ENCODE data around the gene CERS4. TPM values are rescaled to one million over a fixed set of nuclear protein-coding genes. Genes with fewer than 3 reads are reported as not detected.
"Not testable (repeated sequence)": the region's sequence is repeated elsewhere in the genome, so short reads cannot be mapped to it uniquely, and the experiment has no call there.

The CERS4 gene
- total and polyA plus RNA-seq, 2 experiments from 2014 or later: not detected

DNA sequence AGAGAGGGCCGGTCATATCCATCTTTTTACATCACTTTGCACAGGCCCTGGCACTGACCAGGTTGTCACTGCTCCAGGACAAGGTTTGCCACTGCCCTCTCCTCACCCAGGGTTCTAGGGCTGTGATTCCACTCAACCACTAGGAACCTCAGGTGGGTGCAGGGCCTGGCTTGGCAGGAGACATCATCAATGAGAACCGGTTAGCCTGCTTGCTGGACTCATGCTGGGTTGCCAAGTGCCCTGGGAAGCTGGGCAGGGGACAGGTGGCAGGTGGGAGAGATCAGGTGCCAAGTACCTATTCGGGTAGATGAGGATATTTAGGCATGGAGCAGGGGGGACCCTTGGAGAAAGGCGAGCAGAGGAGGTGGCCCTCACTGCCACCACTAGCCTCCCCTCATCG is 4.2 kb upstream of the CERS4 start:
- TF ChIP-seq EZH2phosphoT487 (IDR thresholded peaks at IDR 0.05; ENCODE audit: insufficient read depth, low read depth) (no peak), EZH2 (IDR thresholded peaks at IDR 0.05; ENCODE audit: insufficient read depth, poor library complexity, severe bottlenecking) (no peak)
- in situ Hi-C loops (cut with MboI): no loop called here
- no peak overlapping the region for H3K4me3 ChIP-seq
- no peak overlapping the region for H3K27ac ChIP-seq
- H3F3A ChIP-seq (ENCODE audit: insufficient read depth): no peaks in the 10 kb centered on the region
- H3K36me3 ChIP-seq (ENCODE audit: low read depth): no peaks in the 10 kb centered on the region
- DNase-seq: no peak
- H3K9ac ChIP-seq: no peak overlapping the region
- H3K4me2 ChIP-seq (ENCODE audit: unreplicated experiment): no peak overlapping the region
- H3K79me2 ChIP-seq (ENCODE audit: insufficient read depth): no peaks in the 10 kb centered on the region
- no peaks in the 10 kb centered on the region for H3K9me3 ChIP-seq (ENCODE audit: low read depth)
- peaks cover 23% of the 10 kb centered on the region; the same call in 1 of the 2 replicates for H3K27me3 ChIP-seq (replicated peaks; ENCODE audit: insufficient read depth)
- H3K9me2 ChIP-seq (ENCODE audit: insufficient read depth): no peaks in the 10 kb centered on the region
- no peak overlapping the region for H2AFZ ChIP-seq
- WGBS, 2 experiments (ENCODE audit: low coverage in 1 of 2, low lambda C conversion rate in 2 of 2, missing lambda C conversion rate in 2 of 2): 61 to 62% methylated on average over 5 of the region's 5 CpGs
- no peaks in the 10 kb centered on the region for H3K4me1 ChIP-seq (ENCODE audit: insufficient read depth)
- no peaks in the 10 kb centered on the region for H4K20me1 ChIP-seq (ENCODE audit: insufficient read depth)

DNA sequence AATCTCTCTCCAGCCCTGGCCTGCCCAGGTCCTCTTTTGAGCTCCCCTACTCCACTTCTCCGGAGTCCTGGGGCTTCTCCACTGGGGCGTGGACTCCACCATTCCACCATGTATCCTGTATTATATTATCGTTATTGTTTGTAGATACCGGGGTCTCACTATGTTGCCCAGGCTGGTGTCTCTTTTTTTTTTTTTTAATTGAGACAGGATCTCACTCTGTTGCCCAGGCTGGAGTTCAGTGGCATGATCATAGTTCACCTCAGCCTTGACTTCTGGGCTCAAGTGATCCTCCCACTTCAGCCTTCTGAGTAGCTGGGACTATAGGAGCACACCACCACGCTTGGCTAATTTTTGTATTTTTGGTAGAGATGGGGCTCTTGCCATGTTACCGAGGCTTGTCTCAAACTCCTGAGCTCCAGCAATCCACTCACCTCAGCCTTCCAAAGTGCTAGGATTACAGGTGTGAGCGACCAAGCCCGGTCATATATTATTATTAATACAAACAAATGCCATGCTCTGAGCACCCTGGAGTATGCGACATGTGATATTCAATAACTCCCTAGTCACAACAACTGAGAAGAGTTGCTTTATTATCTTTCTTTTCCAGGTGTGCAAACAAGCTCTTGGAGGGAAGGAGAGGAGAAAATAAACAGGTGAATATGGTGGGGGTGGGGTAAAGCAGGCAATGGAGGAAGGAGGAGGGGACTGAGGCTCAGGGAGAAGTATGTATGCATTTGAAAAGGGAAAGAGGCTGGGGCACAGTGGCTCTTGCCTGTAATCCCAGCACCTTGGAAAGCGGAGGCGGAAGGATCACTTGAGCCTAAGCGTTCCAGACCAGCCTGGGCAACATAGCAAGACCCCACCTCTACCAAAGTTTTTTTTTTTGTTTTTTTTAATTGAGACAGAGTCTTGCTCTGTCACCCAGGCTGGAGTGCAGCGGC is 2.8 kb upstream of the CERS4 start:
- Histone ChIP-seq H4K20me1 (ENCODE audit: insufficient read depth) (no peaks in the 10 kb centered on the region), H3K27me3 (replicated peaks; ENCODE audit: insufficient read depth) (peaks cover 27% of the 10 kb centered on the region; the same call in 1 of the 2 replicates), H3K4me1 (ENCODE audit: insufficient read depth) (no peaks in the 10 kb centered on the region), H3K79me2 (ENCODE audit: insufficient read depth) (no peaks in the 10 kb centered on the region), H3K27ac (no peak overlapping the region), H3K9me3 (ENCODE audit: low read depth) (no peaks in the 10 kb centered on the region), H3K36me3 (ENCODE audit: low read depth) (no peaks in the 10 kb centered on the region), H3K4me3 (no peak overlapping the region), H2AFZ (no peak overlapping the region), H3K9ac (no peak overlapping the region), H3F3A (ENCODE audit: insufficient read depth) (no peaks in the 10 kb centered on the region), H3K9me2 (ENCODE audit: insufficient read depth) (no peaks in the 10 kb centered on the region), H3K4me2 (ENCODE audit: unreplicated experiment) (no peak overlapping the region)
- WGBS, 2 experiments (ENCODE audit: low coverage in 1 of 2, low lambda C conversion rate in 2 of 2, missing lambda C conversion rate in 2 of 2): 74 to 76% methylated on average over 13 of the region's 13 CpGs
- TF ChIP-seq EZH2 (IDR thresholded peaks at IDR 0.05; ENCODE audit: insufficient read depth, poor library complexity, severe bottlenecking) (no peak), EZH2phosphoT487 (IDR thresholded peaks at IDR 0.05; ENCODE audit: insufficient read depth, low read depth) (no peak)
- DNase-seq: no peak
- in situ Hi-C loops (cut with MboI): no loop called here

DNA sequence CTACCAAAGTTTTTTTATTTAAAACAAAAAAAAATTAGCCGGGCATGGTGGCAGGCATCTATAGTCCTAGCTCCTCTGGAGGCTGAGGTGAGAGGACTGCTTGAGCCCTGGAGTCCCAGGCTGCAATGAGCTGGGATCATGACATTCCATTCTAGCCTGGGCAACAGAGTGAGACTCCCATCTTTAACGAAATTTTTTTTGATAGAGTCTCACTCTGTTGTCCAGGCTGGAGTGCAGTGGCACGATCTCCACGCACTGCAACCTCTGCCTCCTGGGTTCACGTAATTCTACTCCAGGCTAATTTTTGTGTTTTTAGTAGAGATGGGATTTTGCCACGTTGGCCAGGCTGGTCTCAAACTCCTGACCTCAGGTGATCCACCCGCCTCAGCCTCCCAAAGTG is 1.8 kb upstream of the CERS4 start:
- H3K9ac ChIP-seq; H3F3A ChIP-seq (ENCODE audit: insufficient read depth); H4K20me1 ChIP-seq (ENCODE audit: insufficient read depth); DNase-seq; H3K4me3 ChIP-seq; H3K79me2 ChIP-seq (ENCODE audit: insufficient read depth); in situ Hi-C loops (cut with MboI); H3K36me3 ChIP-seq (ENCODE audit: low read depth); H2AFZ ChIP-seq; H3K27ac ChIP-seq; H3K9me2 ChIP-seq (ENCODE audit: insufficient read depth); H3K9me3 ChIP-seq (ENCODE audit: low read depth); H3K4me2 ChIP-seq (ENCODE audit: unreplicated experiment); H3K4me1 ChIP-seq (ENCODE audit: insufficient read depth): not testable (repeated sequence)
- whole genome bisulfite sequencing, 2 experiments (ENCODE audit: low coverage in 1 of 2, low lambda C conversion rate in 2 of 2, missing lambda C conversion rate in 2 of 2): 83 to 84% methylated on average over 7 of the region's 7 CpGs
- H3K27me3 ChIP-seq (replicated peaks; ENCODE audit: insufficient read depth): peaks cover 27% of the 10 kb centered on the region; the same call in 1 of the 2 replicates

DNA sequence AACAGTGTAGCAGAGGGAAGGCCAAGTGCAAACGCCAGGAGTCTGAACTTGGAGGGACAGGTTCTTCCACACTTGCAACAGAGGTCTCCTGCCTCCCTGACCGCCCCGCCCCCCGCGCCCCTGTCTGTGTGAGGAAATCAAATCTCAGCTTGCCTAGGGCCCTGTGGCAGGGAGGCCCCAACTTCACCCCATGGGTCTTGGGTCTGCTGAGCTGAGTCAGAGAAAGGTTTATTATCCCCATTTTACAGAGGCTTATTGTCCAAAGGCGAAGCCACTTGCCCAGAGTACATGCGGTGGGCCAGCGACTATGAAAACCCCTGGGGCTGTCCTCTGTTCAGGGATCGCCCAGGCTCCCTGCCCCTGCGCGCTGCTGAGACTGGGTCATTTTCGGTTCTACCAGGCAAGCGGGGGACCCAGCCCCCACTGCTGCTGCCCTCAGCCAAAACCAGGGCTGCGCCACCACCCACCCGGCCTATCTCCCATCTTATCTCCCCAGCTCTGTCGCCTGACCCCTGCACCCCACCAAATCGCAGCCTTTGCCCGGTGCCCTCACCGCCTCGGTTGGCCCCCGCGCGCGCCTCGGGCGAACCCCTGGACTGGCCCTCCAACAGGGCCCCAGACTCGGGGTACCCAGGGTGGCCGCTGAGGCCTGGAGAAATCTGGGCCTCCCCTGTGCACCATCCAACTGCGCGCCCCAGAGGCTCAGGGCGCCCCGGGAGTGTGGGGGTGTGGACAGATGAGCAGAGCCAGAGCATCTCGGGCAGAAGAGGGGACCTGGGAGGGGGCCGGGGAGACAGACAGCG is 850 bp upstream of the CERS4 start:
- no peak overlapping the region for H3K27ac ChIP-seq
- DNase-seq: no peak
- H3K4me1 ChIP-seq (ENCODE audit: insufficient read depth): no peaks in the 10 kb centered on the region
- H3K9me3 ChIP-seq (ENCODE audit: low read depth): no peaks in the 10 kb centered on the region
- no peaks in the 10 kb centered on the region for H3K9me2 ChIP-seq (ENCODE audit: insufficient read depth)
- H2AFZ ChIP-seq: no peak overlapping the region
- H3K79me2 ChIP-seq (ENCODE audit: insufficient read depth): no peaks in the 10 kb centered on the region
- H4K20me1 ChIP-seq (ENCODE audit: insufficient read depth): no peaks in the 10 kb centered on the region
- in situ Hi-C loops (cut with MboI): no loop called here
- no peak for TF ChIP-seq EZH2 (IDR thresholded peaks at IDR 0.05; ENCODE audit: insufficient read depth, poor library complexity, severe bottlenecking)
- TF ChIP-seq EZH2phosphoT487 (IDR thresholded peaks at IDR 0.05; ENCODE audit: insufficient read depth, low read depth): no peak
- 31 to 38% methylated on average over 25 to 35 of the region's 35 CpGs for WGBS, 2 experiments (ENCODE audit: low coverage in 1 of 2, low lambda C conversion rate in 2 of 2, missing lambda C conversion rate in 2 of 2)
- H3K4me3 ChIP-seq: no peak overlapping the region
- H3K9ac ChIP-seq: no peak overlapping the region
- H3F3A ChIP-seq (ENCODE audit: insufficient read depth): no peaks in the 10 kb centered on the region
- H3K36me3 ChIP-seq (ENCODE audit: low read depth): no peaks in the 10 kb centered on the region
- H3K27me3 ChIP-seq (replicated peaks; ENCODE audit: insufficient read depth): peaks cover 27% of the 10 kb centered on the region
- H3K4me2 ChIP-seq (ENCODE audit: unreplicated experiment): no peak overlapping the region
